HepG2 (cell line): Measurements from ENCODE around the gene GSTM1. TPM values are rescaled to one million over a fixed set of nuclear protein-coding genes. Genes with fewer than 3 reads are reported as not detected.
A peak's percentile ranks its signal among the peaks of the same experiment; 100 is the strongest.

Experiments used
- HNF1B ChIP-seq: sonication (generic); formaldehyde crosslinking; IDR thresholded peaks from 2 replicates; pipeline ENCODE4 v1.5.1; 2020; ENCODE audit warnings: mild to moderate bottlenecking, moderate library complexity, missing genetic modification reagents
- KLF16 ChIP-seq, 2 experiments: sonication (generic) in 1 of 2; formaldehyde crosslinking in 1 of 2; IDR thresholded peaks; 2 replicates each; pipeline versions ENCODE4 v1.6.1 to v1.8.0; 2016 to 2023; ENCODE audit warnings: missing genetic modification reagents in 2 of 2, missing compliant biosample characterization in 1 of 2
- MLXIP ChIP-seq: sonication (generic); formaldehyde crosslinking; IDR thresholded peaks from 2 replicates; pipeline ENCODE4 v1.9.0; 2021; ENCODE audit warnings: missing genetic modification reagents, borderline replicate concordance
- SIX4 ChIP-seq: sonication (generic); formaldehyde crosslinking; IDR thresholded peaks from 2 replicates; pipeline ENCODE4 v1.4.0; 2020; ENCODE audit warnings: missing genetic modification reagents
- SMAD3 ChIP-seq: sonication (generic); formaldehyde crosslinking; IDR thresholded peaks from 2 replicates; pipeline ENCODE4 v1.4.0; 2020; ENCODE audit warnings: missing genetic modification reagents
- SOX13 ChIP-seq, 3 experiments: fragments of 450-650 bp in 1 of 3; sonication (generic) in 1 of 3; formaldehyde crosslinking in 1 of 3; IDR thresholded peaks in 2 of 3; conservative IDR thresholded peaks in 1 of 3; 2 replicates each; pipeline versions ENCODE4 v1.5.0 to v1.6.1; 2016 to 2020; ENCODE audit warnings: antibody characterized with exemption in 1 of 3, mild to moderate bottlenecking in 1 of 3, missing compliant biosample characterization in 1 of 3, missing genetic modification reagents in 1 of 3, moderate library complexity in 1 of 3
- STAT6 ChIP-seq: sonication (generic); formaldehyde crosslinking; IDR thresholded peaks from 2 replicates; pipeline ENCODE4 v1.4.0; 2020; ENCODE audit warnings: missing genetic modification reagents, mild to moderate bottlenecking, borderline replicate concordance
- ZBTB42 ChIP-seq: sonication (generic); formaldehyde crosslinking; IDR thresholded peaks from 2 replicates; pipeline ENCODE4 v1.5.0; 2020; ENCODE audit warnings: mild to moderate bottlenecking, missing genetic modification reagents
- ZNF292 ChIP-seq: sonication (generic); formaldehyde crosslinking; IDR thresholded peaks from 2 replicates; pipeline ENCODE4 v1.8.1; 2022; ENCODE audit warnings: mild to moderate bottlenecking, low read depth, missing genetic modification reagents, borderline replicate concordance
- ZNF446 ChIP-seq: sonication (generic); formaldehyde crosslinking; IDR thresholded peaks from 2 replicates; pipeline ENCODE4 v1.5.0; 2020; ENCODE audit warnings: mild to moderate bottlenecking, missing genetic modification reagents
- ZNF646 ChIP-seq: sonication (generic); formaldehyde crosslinking; IDR thresholded peaks from 2 replicates; pipeline ENCODE4 v1.9.0; 2021; ENCODE audit warnings: mild to moderate bottlenecking, missing genetic modification reagents
- ZSCAN29 ChIP-seq: sonication (generic); formaldehyde crosslinking; conservative IDR thresholded peaks from 2 replicates; pipeline ENCODE4 v1.4.0; 2020; ENCODE audit warnings: mild to moderate bottlenecking, missing genetic modification reagents
- polyA plus RNA-seq, 8 experiments: library from polyadenylated mRNA; depleted of rRNA in 3 of 8; stranded (reverse) in 7 of 8; unstranded in 1 of 8; fragments of >200 nt; fragmentation: Illumina TruSeq in 4 of 8; extraction: Trizol in 4 of 8; gene quantifications; 2 replicates each; pipeline versions ENCODE4 v1.2.1 to v1.2.3, GENCODE V29; 2011 to 2016; ENCODE audit warnings: low read depth in 4 of 8, missing spikeins in 1 of 8, mixed read lengths in 1 of 8; ENCODE audit not compliant: insufficient read depth in 1 of 8
- total RNA-seq, 5 experiments: library from RNA; depleted of rRNA; stranded (reverse); fragments of >200 nt; fragmentation: Illumina TruSeq; extraction: Trizol; gene quantifications; 2 replicates each; pipeline ENCODE4 v1.2.3, GENCODE V29; 2016; ENCODE audit warnings: low read depth in 1 of 5

GSTM1 gene
- total and polyA plus RNA-seq, 2 of the 13 experiments (the other 11 are each of a cell fraction or from before 2014, with no cell fraction given), result 0.42 TPM; not detected in 1

- TF ChIP-seq MLXIP (no peak), SMAD3 (CRISPR knock-in tag) (peak; percentile 69; the same call in 1 of the 2 replicates), HNF1B (CRISPR knock-in tag) (peak; percentile 81), SOX13 (IDR thresholded peaks at IDR 0.05) (no peak), SOX13 (CRISPR knock-in tag; conservative IDR thresholded peaks at IDR 0.05 in 1 of 2, IDR thresholded peaks at IDR 0.05 in 1 of 2) (peak in 1 of 2 experiments; percentile 25; a peak in 1 of 4 replicates), ZNF292 (CRISPR knock-in tag) (peak; percentile 11; the same call in 1 of the 2 replicates), ZBTB42 (CRISPR knock-in tag) (peak; percentile 19; the same call in 1 of the 2 replicates), ZSCAN29 (CRISPR knock-in tag) (0 out of 2 replicates have a peak, but pooled peaks have one; percentile 47), KLF16 (CRISPR knock-in tag; IDR thresholded peaks at IDR 0.05) (no peak), SIX4 (CRISPR knock-in tag) (no peak), ZNF446 (CRISPR knock-in tag) (peak; percentile 76; the same call in 1 of the 2 replicates), ZNF646 (CRISPR knock-in tag) (no peak), STAT6 (no peak; the same call in 1 of the 2 replicates)
Measured at GRCh38 chr1:109739738-109740614, 52.4 kb downstream of the GSTM1 start (continued).
